Loucy (cell line): ENCODE results near the gene TMEM267.

Experiments used
- H2AFZ ChIP-seq: fragments of 200-600 bp; sonication (generic); 2 replicates; pipeline ENCODE4 v1.6.0; 2016; ENCODE audit warnings: antibody characterized with exemption, mild to moderate bottlenecking, low read length, moderate library complexity
- H3F3A ChIP-seq: fragments of 200-600 bp; 2 replicates; pipeline ENCODE4 v1.6.0; 2016; ENCODE audit warnings: antibody characterized with exemption, low read depth, mild to moderate bottlenecking
- H3K27me3 ChIP-seq: fragments of 200-600 bp; sonication (generic); 2 replicates; pipeline ENCODE4 v1.6.1; 2014; ENCODE audit warnings: low read length, mild to moderate bottlenecking; ENCODE audit not compliant: insufficient read depth, poor library complexity, severe bottlenecking
- H3K36me3 ChIP-seq: fragments of 200-600 bp; sonication (generic); 2 replicates; pipeline ENCODE4 v1.6.1; 2016; ENCODE audit warnings: low read length; ENCODE audit not compliant: insufficient read depth
- H3K4me1 ChIP-seq: fragments of 200-600 bp; sonication (generic); 2 replicates; pipeline ENCODE4 v1.5.1; 2014; ENCODE audit warnings: low read length, mild to moderate bottlenecking; ENCODE audit not compliant: insufficient read depth, poor library complexity, severe bottlenecking
- H3K4me2 ChIP-seq: fragments of 200-600 bp; sonication (generic); 2 replicates; pipeline ENCODE4 v1.6.0; 2014; ENCODE audit warnings: antibody characterized with exemption, low read length, low read depth, mild to moderate bottlenecking; ENCODE audit not compliant: poor library complexity, severe bottlenecking
- H3K4me3 ChIP-seq: fragments of 200-600 bp; sonication (generic); 2 replicates; pipeline ENCODE4 v1.5.1; 2014; ENCODE audit warnings: low read length, mild to moderate bottlenecking, mixed read lengths; ENCODE audit not compliant: poor library complexity, severe bottlenecking
- H3K79me2 ChIP-seq: fragments of 200-600 bp; sonication (generic); 2 replicates; pipeline ENCODE4 v1.6.1; 2014; ENCODE audit warnings: low read length; ENCODE audit not compliant: insufficient read depth
- H3K9ac ChIP-seq: fragments of 200-600 bp; sonication (generic); 2 replicates; pipeline ENCODE4 v1.6.0; 2014; ENCODE audit warnings: mild to moderate bottlenecking, low read depth, low read length, moderate library complexity; ENCODE audit not compliant: poor library complexity, severe bottlenecking
- H3K9me2 ChIP-seq: fragments of 200-600 bp; sonication (generic); replicated peaks from 2 replicates; pipeline ENCODE4 v1.6.1; 2016; ENCODE audit warnings: low read depth, low read length, mixed read lengths
- H3K9me3 ChIP-seq: fragments of 200-600 bp; sonication (generic); 2 replicates; pipeline ENCODE4 v1.6.1; 2014; ENCODE audit warnings: mild to moderate bottlenecking, antibody characterized with exemption, low read length, low read depth; ENCODE audit not compliant: insufficient read depth
- H4K20me1 ChIP-seq: fragments of 200-600 bp; sonication (generic); 2 replicates; pipeline ENCODE4 v1.6.0; 2014; ENCODE audit warnings: antibody characterized with exemption, low read length, mild to moderate bottlenecking; ENCODE audit not compliant: insufficient read depth, poor library complexity, severe bottlenecking
- EZH2phosphoT487 ChIP-seq: fragments of 200-600 bp; IDR thresholded peaks from 2 replicates; pipeline ENCODE4 v1.6.1; 2018; ENCODE audit warnings: antibody characterized with exemption, mild to moderate bottlenecking, moderate library complexity, borderline replicate concordance
- TF ChIP-seq, protein P1 (sequence below): fragments of 200-600 bp; sonication (generic); conservative IDR thresholded peaks from 2 replicates; pipeline ENCODE4 v1.5.1; 2014; ENCODE audit warnings: mild to moderate bottlenecking, antibody characterized with exemption, low read length

The TMEM267 gene

DNA sequence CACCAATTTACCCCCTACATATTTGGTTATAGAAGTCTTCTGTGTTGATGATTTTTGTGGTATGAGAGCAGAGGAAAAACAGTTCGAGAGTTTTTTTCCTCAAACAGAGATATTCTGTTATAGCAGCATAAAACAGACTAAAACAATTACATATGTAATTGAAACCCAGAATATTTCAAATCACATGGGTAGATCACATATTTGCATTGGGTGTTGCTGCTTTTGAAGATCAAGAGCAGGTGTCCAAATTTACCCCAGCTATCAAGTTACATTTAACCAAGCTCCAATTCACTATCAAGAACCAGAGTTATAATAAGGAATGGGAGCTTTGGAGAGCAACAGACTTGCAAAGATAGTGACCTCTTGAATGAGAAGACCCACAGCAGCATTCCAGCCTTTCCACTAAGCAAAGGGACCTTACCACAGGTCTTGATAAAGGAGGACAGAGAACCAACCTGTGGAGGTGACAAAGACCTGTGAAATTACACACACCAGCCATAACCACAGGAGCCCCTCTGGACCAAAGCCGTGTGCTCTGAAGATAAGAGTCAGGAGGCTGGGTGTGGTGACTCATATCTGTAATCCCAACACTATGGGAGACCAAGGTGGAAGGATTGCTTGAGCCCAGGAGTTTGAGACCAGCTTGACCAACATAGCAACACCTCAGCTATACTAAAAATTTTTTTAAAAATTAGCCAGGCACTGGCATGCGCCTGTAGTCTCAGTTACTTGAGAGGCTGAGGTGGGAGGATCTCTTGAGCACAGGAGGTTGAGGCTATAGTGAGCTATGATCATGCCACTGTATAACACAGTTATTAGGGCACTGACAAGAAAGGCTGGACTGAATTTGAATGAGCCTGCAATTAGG lies 67.5 kb downstream of the TMEM267 start:
- no peak overlapping the region for H3K4me2 ChIP-seq
- peaks cover 7% of the 10 kb centered on the region for H3K4me1 ChIP-seq
- no peaks in the 10 kb centered on the region for H3K27me3 ChIP-seq
- no peaks in the 10 kb centered on the region for H4K20me1 ChIP-seq
- no peaks in the 10 kb centered on the region for H3K79me2 ChIP-seq
- H3K9me3 ChIP-seq: no peaks in the 10 kb centered on the region
- H3K9me2 ChIP-seq: no peaks in the 10 kb centered on the region
- H3F3A ChIP-seq: no peaks in the 10 kb centered on the region
- no peak overlapping the region for H3K4me3 ChIP-seq
- TF ChIP-seq EZH2phosphoT487: no peak
- TF ChIP-seq, protein P1, sequence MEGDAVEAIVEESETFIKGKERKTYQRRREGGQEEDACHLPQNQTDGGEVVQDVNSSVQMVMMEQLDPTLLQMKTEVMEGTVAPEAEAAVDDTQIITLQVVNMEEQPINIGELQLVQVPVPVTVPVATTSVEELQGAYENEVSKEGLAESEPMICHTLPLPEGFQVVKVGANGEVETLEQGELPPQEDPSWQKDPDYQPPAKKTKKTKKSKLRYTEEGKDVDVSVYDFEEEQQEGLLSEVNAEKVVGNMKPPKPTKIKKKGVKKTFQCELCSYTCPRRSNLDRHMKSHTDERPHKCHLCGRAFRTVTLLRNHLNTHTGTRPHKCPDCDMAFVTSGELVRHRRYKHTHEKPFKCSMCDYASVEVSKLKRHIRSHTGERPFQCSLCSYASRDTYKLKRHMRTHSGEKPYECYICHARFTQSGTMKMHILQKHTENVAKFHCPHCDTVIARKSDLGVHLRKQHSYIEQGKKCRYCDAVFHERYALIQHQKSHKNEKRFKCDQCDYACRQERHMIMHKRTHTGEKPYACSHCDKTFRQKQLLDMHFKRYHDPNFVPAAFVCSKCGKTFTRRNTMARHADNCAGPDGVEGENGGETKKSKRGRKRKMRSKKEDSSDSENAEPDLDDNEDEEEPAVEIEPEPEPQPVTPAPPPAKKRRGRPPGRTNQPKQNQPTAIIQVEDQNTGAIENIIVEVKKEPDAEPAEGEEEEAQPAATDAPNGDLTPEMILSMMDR: no peak
- H3K9ac ChIP-seq: no peak overlapping the region
- no peak overlapping the region for H2AFZ ChIP-seq
- H3K36me3 ChIP-seq: no peaks in the 10 kb centered on the region

GRCh38 chr5:43413966-43414365 lies 69.7 kb downstream of the TMEM267 start:
- no peaks in the 10 kb centered on the region for H3K36me3 ChIP-seq
- no peaks in the 10 kb centered on the region for H3K79me2 ChIP-seq
- no peaks in the 10 kb centered on the region for H3K27me3 ChIP-seq
- no peak overlapping the region for H3K4me2 ChIP-seq
- no peaks in the 10 kb centered on the region for H3K9me3 ChIP-seq
- no peak overlapping the region for H3K9ac ChIP-seq
- H3K4me3 ChIP-seq: no peak overlapping the region
- no peak for TF ChIP-seq EZH2phosphoT487
- TF ChIP-seq, protein P1: no peak
- H3F3A ChIP-seq: no peaks in the 10 kb centered on the region
- H2AFZ ChIP-seq: no peak overlapping the region
- H3K9me2 ChIP-seq: no peaks in the 10 kb centered on the region
- no peaks in the 10 kb centered on the region for H4K20me1 ChIP-seq
- peaks cover 7% of the 10 kb centered on the region for H3K4me1 ChIP-seq

DNA sequence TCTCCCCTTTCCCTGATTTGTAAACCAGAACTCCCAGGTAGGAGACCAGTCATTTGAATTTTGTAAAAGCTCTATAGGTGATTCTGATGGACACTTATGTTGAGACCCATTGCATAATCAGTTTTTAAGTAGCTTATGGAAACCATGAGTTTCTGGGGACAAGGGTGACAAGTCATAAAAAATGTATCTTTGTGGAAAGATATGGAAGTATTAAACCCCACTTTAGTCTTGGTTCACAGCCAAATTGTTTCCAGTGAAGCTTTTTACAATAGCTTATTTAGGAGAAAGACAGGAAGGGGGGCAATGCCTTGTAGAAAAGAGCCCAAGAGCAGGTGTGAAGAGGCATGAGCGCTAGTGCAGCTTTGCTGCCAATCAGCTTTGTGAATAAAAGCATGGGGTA lies 71.0 kb downstream of the TMEM267 start:
- no peaks in the 10 kb centered on the region for H3K9me3 ChIP-seq
- H3K9me2 ChIP-seq: no peaks in the 10 kb centered on the region
- no peaks in the 10 kb centered on the region for H3F3A ChIP-seq
- H3K4me2 ChIP-seq: no peak overlapping the region
- H3K79me2 ChIP-seq: no peaks in the 10 kb centered on the region
- TF ChIP-seq, protein P1: no peak
- no peak for TF ChIP-seq EZH2phosphoT487
- no peaks in the 10 kb centered on the region for H3K36me3 ChIP-seq
- H3K4me1 ChIP-seq: peaks cover 7% of the 10 kb centered on the region
- H2AFZ ChIP-seq: no peak overlapping the region
- no peaks in the 10 kb centered on the region for H3K27me3 ChIP-seq
- H4K20me1 ChIP-seq: no peaks in the 10 kb centered on the region
- no peak overlapping the region for H3K4me3 ChIP-seq
- no peak overlapping the region for H3K9ac ChIP-seq
